Bronchial epithelial cell (primary cell): Measurements from ENCODE around the gene TMEM259. TPM values are rescaled to one million over a fixed set of nuclear protein-coding genes. Genes with fewer than 3 reads are reported as not detected.

Source experiments
- DNase-seq: peaks from one replicate; pipeline ENCODE4 v3.0.0-alpha.2; 2010; ENCODE audit warnings: low read depth
- FAIRE-seq: peaks from 2 replicates; lab custom pipeline; 2011; peaks lifted over from hg19 to GRCh38; lab: Jason Lieb, UNC
- H3K27me3 ChIP-seq: 2 replicates; pipeline ENCODE4 v1.5.1; 2011; ENCODE audit warnings: low read length; ENCODE audit not compliant: control insufficient read depth, insufficient read depth
- H3K36me3 ChIP-seq: 2 replicates; pipeline ENCODE4 v1.5.1; 2011; ENCODE audit warnings: low read length; ENCODE audit not compliant: control insufficient read depth, insufficient read depth
- H3K4me3 ChIP-seq: 2 replicates; pipeline ENCODE4 v1.5.1; 2011; ENCODE audit warnings: mild to moderate bottlenecking, low read depth, low read length, control low read depth
- CTCF ChIP-seq: IDR thresholded peaks from 2 replicates; pipeline ENCODE4 v1.5.1; 2011; ENCODE audit warnings: mild to moderate bottlenecking, moderate library complexity, low read length, control low read depth, inconsistent platforms; ENCODE audit not compliant: insufficient read depth, severe bottlenecking
- total RNA-seq: library from RNA; depleted of rRNA; stranded (reverse); fragments of >200 nt; gene quantifications from 2 replicates; pipeline ENCODE4 v1.2.1, GENCODE V29; 2014

The TMEM259 gene
- total RNA-seq, 1 donor from 2014 or later = 54.8 TPM

GRCh38 chr19:1015782-1016646 lies 4.9 kb downstream of the TMEM259 start:
- H3K27me3 ChIP-seq = no peaks in the 10 kb centered on the region
- no peak overlapping the region for H3K4me3 ChIP-seq
- peaks cover 35% of the 10 kb centered on the region for H3K36me3 ChIP-seq
- no peak for TF ChIP-seq CTCF
- FAIRE-seq = no peak
- no peak for DNase-seq

- DNase-seq = no peak
- H3K36me3 ChIP-seq = peaks cover 39% of the 10 kb centered on the region
- H3K4me3 ChIP-seq = no peak overlapping the region
- no peak for FAIRE-seq
- no peak for TF ChIP-seq CTCF
- no peaks in the 10 kb centered on the region for H3K27me3 ChIP-seq
These were observed 5.7 kb downstream of the TMEM259 start for GRCh38 chr19:1015061-1015781.

- no peak for DNase-seq
- no peak overlapping the region for H3K4me3 ChIP-seq
- TF ChIP-seq CTCF = no peak
- no peak for FAIRE-seq
- H3K27me3 ChIP-seq = no peaks in the 10 kb centered on the region
- peaks cover 43% of the 10 kb centered on the region for H3K36me3 ChIP-seq
These were observed 6.5 kb downstream of the TMEM259 start for GRCh38 chr19:1014161-1015060.

GRCh38 chr19:1013218-1013617 lies 7.7 kb downstream of the TMEM259 start:
- DNase-seq (no peak), FAIRE-seq (no peak)
- no peak for TF ChIP-seq CTCF
- no peak overlapping the region for H3K4me3 ChIP-seq
- no peaks in the 10 kb centered on the region for H3K27me3 ChIP-seq
- H3K36me3 ChIP-seq = peaks cover 43% of the 10 kb centered on the region

GRCh38 chr19:1012334-1012733 lies 8.6 kb downstream of the TMEM259 start:
- Histone ChIP-seq H3K4me3 (no peak overlapping the region), H3K27me3 (no peaks in the 10 kb centered on the region), H3K36me3 (peaks cover 39% of the 10 kb centered on the region)
- DNase-seq = no peak
- TF ChIP-seq CTCF = no peak
- FAIRE-seq = no peak
